ENCODE results near the gene HTR6.

- no peak for TF ChIP-seq CTCF (IDR thresholded peaks at IDR 0.05 in 4 of 5, conservative IDR thresholded peaks at IDR 0.05 in 1 of 5)
- TF ChIP-seq POLR2A (IDR thresholded peaks at IDR 0.05), result no peak
Observed at GRCh38 chr1:19625291-19625937, 39.3 kb upstream of the HTR6 start.

Data from gastrocnemius medialis (tissue), 4 donors.